Endothelial cell of umbilical vein (primary cell): Measurements from ENCODE around the gene CCDC146. TPM values are rescaled to one million over a fixed set of nuclear protein-coding genes. Genes with fewer than 3 reads are reported as not detected.
"Not testable (repeated sequence)": the region's sequence is repeated elsewhere in the genome, so short reads cannot be mapped to it uniquely, and the experiment has no call there.

Experiments
- BruUV-seq: library from RNA; stranded (reverse); fragments of 400-500 nt; replicated peaks from 2 replicates; lab custom pipeline; 2021; lab: Mats Ljungman, UMichigan
- CTCF ChIA-PET: fragments of 300-600, 350-600 bp; sonication (Branson Sonifier 250); formaldehyde crosslinking; loops from one replicate; lab custom pipeline; 2021; ENCODE audit warnings: antibody characterized with exemption, inconsistent platforms; lab: Charles Lee
- POLR2A ChIA-PET: fragments of 300-600, 350-600 bp; sonication (Branson Sonifier 250); formaldehyde crosslinking; loops from one replicate; lab custom pipeline; 2021; ENCODE audit warnings: antibody characterized with exemption, inconsistent platforms; lab: Charles Lee
- DNase-seq: peaks from one replicate; pipeline ENCODE4 v3.0.0-alpha.2; 2011; ENCODE audit warnings: low read depth, low spot score
- FAIRE-seq: peaks from 2 replicates; lab custom pipeline; 2011; peaks lifted over from hg19 to GRCh38; lab: Jason Lieb, UNC
- H2AFZ ChIP-seq: 2 replicates; pipeline ENCODE4 v1.6.0; 2012; ENCODE audit warnings: low read depth, low read length, control low read depth, inconsistent platforms
- H3K27ac ChIP-seq: 2 replicates; pipeline ENCODE4 v1.5.1; 2011; ENCODE audit warnings: low read depth, mild to moderate bottlenecking, control low read depth, low read length, moderate library complexity; ENCODE audit not compliant: insufficient read depth
- H3K27me3 ChIP-seq, 2 experiments: 2 replicates each; pipeline versions ENCODE4 v1.6.0 to v1.6.1; 2011; ENCODE audit warnings: low read length in 2 of 2, mixed read lengths in 1 of 2; ENCODE audit not compliant: control insufficient read depth in 2 of 2, insufficient read depth in 2 of 2
- H3K36me3 ChIP-seq, 2 experiments: 2 replicates in 1 of 2; 3 replicates in 1 of 2; pipeline ENCODE4 v1.5.1; 2011; ENCODE audit warnings: low read length in 2 of 2, mild to moderate bottlenecking in 1 of 2, moderate library complexity in 1 of 2; ENCODE audit not compliant: control insufficient read depth in 2 of 2, insufficient read depth in 2 of 2; ENCODE audit errors: extremely low read depth in 1 of 2
- H3K4me1 ChIP-seq: 3 replicates; pipeline ENCODE4 v1.5.1; 2011; ENCODE audit warnings: mild to moderate bottlenecking, low read length; ENCODE audit not compliant: control insufficient read depth, insufficient read depth; ENCODE audit errors: extremely low read depth
- H3K4me2 ChIP-seq: 2 replicates; pipeline ENCODE4 v1.6.1; 2011; ENCODE audit warnings: low read length, control low read depth, mixed read lengths; ENCODE audit not compliant: insufficient read depth
- H3K4me3 ChIP-seq, 3 experiments: fragments of 200-600 bp in 1 of 3; sonication (generic), shearing (Covaris generic) in 1 of 3; replicated peaks in 1 of 3; 2 replicates each; pipeline ENCODE4 v1.5.1; 2011 to 2016; ENCODE audit warnings: control low read depth in 3 of 3, low read length in 3 of 3, mild to moderate bottlenecking in 2 of 3, inconsistent platforms in 1 of 3, low read depth in 1 of 3, moderate library complexity in 1 of 3; ENCODE audit not compliant: insufficient read depth in 1 of 3
- H3K79me2 ChIP-seq: 2 replicates; pipeline ENCODE4 v1.6.0; 2012; ENCODE audit warnings: low read length, inconsistent platforms; ENCODE audit not compliant: control insufficient read depth, insufficient read depth
- H3K9ac ChIP-seq: replicated peaks from 2 replicates; pipeline ENCODE3; 2011; ENCODE audit warnings: low read length, control low read depth; ENCODE audit not compliant: insufficient read depth; ENCODE audit errors: extremely low read depth
- H3K9me1 ChIP-seq: replicated peaks from 3 replicates; pipeline ENCODE4 v1.6.0; 2011; ENCODE audit warnings: mild to moderate bottlenecking, low read length; ENCODE audit not compliant: control insufficient read depth, insufficient read depth; ENCODE audit errors: extremely low read depth
- H3K9me3 ChIP-seq: replicated peaks from 2 replicates; pipeline ENCODE4 v1.5.1; 2012; ENCODE audit warnings: low read length, inconsistent platforms; ENCODE audit not compliant: control insufficient read depth, insufficient read depth
- H4K20me1 ChIP-seq: replicated peaks from 2 replicates; pipeline ENCODE3; 2011; ENCODE audit warnings: mild to moderate bottlenecking, low read length; ENCODE audit not compliant: control insufficient read depth, insufficient read depth; ENCODE audit errors: extremely low read depth
- dilution Hi-C: fragments of 300-500 bp; cut with MboI; formaldehyde crosslinking; loops from one replicate; pipeline ENCODE4 v1.15.0; 2019; ENCODE audit warnings: low sequenced_read_pairs; ENCODE audit not compliant: extremely low pct_ligation_motif_present
- intact Hi-C: fragments of 100-400 bp; cut with micrococcal nuclease; formaldehyde crosslinking; loops from one replicate; pipeline ENCODE4 v1.10.0; 2022
- polyA plus RNA-seq, 4 experiments: library from polyadenylated mRNA; depleted of rRNA in 3 of 4; stranded (reverse) in 3 of 4; unstranded in 1 of 4; fragments of >200 nt; gene quantifications; 2 replicates each; pipeline versions ENCODE4 v1.2.1 to v1.2.3, GENCODE V29; 2011 to 2012; ENCODE audit warnings: missing spikeins in 1 of 4
- total RNA-seq: library from RNA; stranded (reverse); gene quantifications from 2 replicates; pipeline ENCODE4 v1.2.3, GENCODE V29; 2021

CCDC146 gene
- total and polyA plus RNA-seq, 2 donors (not counting 3 experiments of a cell fraction or from before 2014, with no cell fraction given), result 0.65 to 2.2 TPM

DNA sequence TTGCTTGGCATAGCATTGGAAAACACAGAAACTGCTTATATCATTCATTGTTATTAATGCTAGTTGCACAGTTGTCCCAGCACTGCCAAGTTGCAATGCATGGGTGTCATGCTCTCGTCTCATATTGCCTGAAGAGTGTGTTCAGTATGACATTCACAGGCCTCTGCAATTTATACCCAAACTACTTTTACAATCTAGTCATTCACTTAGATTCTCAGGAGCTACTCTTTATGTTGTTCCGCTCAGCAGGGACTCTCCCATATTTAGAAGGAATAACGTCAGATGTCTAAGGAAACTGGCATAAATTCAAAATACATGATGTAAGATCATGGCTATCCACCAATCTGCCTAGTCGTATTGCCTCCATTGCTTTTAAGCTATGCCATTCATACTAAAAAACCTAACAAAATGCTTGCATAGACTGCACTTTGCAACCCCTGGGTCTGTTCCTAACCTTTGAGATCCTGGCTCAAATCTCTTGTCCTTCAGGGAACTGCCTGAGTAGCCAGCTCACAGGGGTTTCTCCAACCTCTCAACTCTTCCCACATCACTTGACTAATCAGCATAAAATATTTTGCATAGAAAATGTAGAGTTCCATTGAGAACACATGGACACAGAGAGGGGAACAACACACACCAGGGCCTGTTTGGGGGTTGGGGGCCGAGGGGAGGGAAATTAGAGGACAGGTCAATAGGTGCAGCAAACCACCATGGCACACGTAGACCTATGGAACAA, 50.2 kb downstream of the CCDC146 start:
- H3K79me2 ChIP-seq, H3K9me3 ChIP-seq, H4K20me1 ChIP-seq, H2AFZ ChIP-seq, dilution Hi-C loops, H3K4me2 ChIP-seq, H3K9me1 ChIP-seq, FAIRE-seq, H3K27ac ChIP-seq, H3K9ac ChIP-seq, intact Hi-C loops, H3K4me3 ChIP-seq, POLR2A ChIA-PET, H3K27me3 ChIP-seq, H3K36me3 ChIP-seq, H3K4me1 ChIP-seq, BruUV-seq, DNase-seq: not testable (repeated sequence)
- CTCF ChIA-PET, result interaction anchor here (0.6 kb wide), 1 partner anchor 156 kb away, joined by 3 read pairs; no protein-coding TSS in a partner anchor

- H2AFZ ChIP-seq, H4K20me1 ChIP-seq, H3K27ac ChIP-seq, H3K27me3 ChIP-seq, H3K9me1 ChIP-seq, FAIRE-seq, H3K79me2 ChIP-seq, DNase-seq, H3K4me1 ChIP-seq, dilution Hi-C loops, H3K4me2 ChIP-seq, CTCF ChIA-PET, intact Hi-C loops, BruUV-seq, H3K36me3 ChIP-seq, POLR2A ChIA-PET, H3K9ac ChIP-seq, H3K9me3 ChIP-seq, H3K4me3 ChIP-seq: not testable (repeated sequence)
Observed at GRCh38 chr7:77174418-77174817, 52.0 kb downstream of the CCDC146 start.

- CTCF ChIA-PET, H3K9me3 ChIP-seq, intact Hi-C loops, H3K79me2 ChIP-seq, H3K4me1 ChIP-seq, H2AFZ ChIP-seq, H3K27ac ChIP-seq, H3K9ac ChIP-seq, H3K36me3 ChIP-seq, FAIRE-seq, H3K27me3 ChIP-seq, BruUV-seq, H3K4me3 ChIP-seq, DNase-seq, H3K4me2 ChIP-seq, H3K9me1 ChIP-seq, dilution Hi-C loops, H4K20me1 ChIP-seq, POLR2A ChIA-PET: not testable (repeated sequence)
Observed at GRCh38 chr7:77175274-77175800, 52.9 kb downstream of the CCDC146 start.

GRCh38 chr7:77177321-77177904, 55.0 kb downstream of the CCDC146 start:
- BruUV-seq, H3K4me1 ChIP-seq, H3K9ac ChIP-seq, CTCF ChIA-PET, H2AFZ ChIP-seq, H3K36me3 ChIP-seq, POLR2A ChIA-PET, H3K27me3 ChIP-seq, dilution Hi-C loops, H3K4me3 ChIP-seq, H4K20me1 ChIP-seq, H3K9me1 ChIP-seq, H3K9me3 ChIP-seq, H3K79me2 ChIP-seq: not testable (repeated sequence)
- intact Hi-C loops, result loop anchor here (2.0 kb wide), 1 partner anchor 49 kb away; no protein-coding TSS in a partner anchor
- peak overlapping the region; percentile 47 for H3K4me2 ChIP-seq
- H3K27ac ChIP-seq, result peak overlapping the region; percentile 37
- FAIRE-seq, result peak; percentile 55
- peak; percentile 29 for DNase-seq
